GM18951 (cell line): ENCODE measurements around the gene LINC01488.

Source experiments
- POLR2A ChIP-seq: IDR thresholded peaks from 4 replicates; pipeline ENCODE4 v1.6.1; 2011; ENCODE audit warnings: mild to moderate bottlenecking; ENCODE audit not compliant: insufficient read length, insufficient read depth; ENCODE audit errors: extremely low read depth
- in situ Hi-C: fragments of 300-500 bp; cut with MboI; formaldehyde crosslinking; loops from one replicate; pipeline ENCODE4 v1.12.0; 2022; ENCODE audit warnings: low sequenced_read_pairs, mixed read lengths, inconsistent platforms; ENCODE audit not compliant: unreplicated experiment

LINC01488 gene

GRCh38 chr11:69481393-69481844 is at the start of gene LINC01488:
TSS of gene LINC01488 (plus strand) at chr11:69481663.
- in situ Hi-C loops: no loop called here
- no peak for TF ChIP-seq POLR2A

GRCh38 chr11:69431893-69432738 is 49.3 kb upstream of the LINC01488 start:
- TF ChIP-seq POLR2A: no peak
- in situ Hi-C loops: no loop called here

GRCh38 chr11:69433741-69434140 is 47.7 kb upstream of the LINC01488 start:
- in situ Hi-C loops: no loop called here
- TF ChIP-seq POLR2A: no peak

- TF ChIP-seq POLR2A: no peak
- in situ Hi-C loops: no loop called here
Measured at GRCh38 chr11:69434471-69434931, 47.0 kb upstream of the LINC01488 start.

- TF ChIP-seq POLR2A: no peak
- in situ Hi-C loops: no loop called here
Measured at GRCh38 chr11:69435161-69435986, 46.1 kb upstream of the LINC01488 start.

- in situ Hi-C loops: no loop called here
- TF ChIP-seq POLR2A: no peak
Measured at GRCh38 chr11:69436041-69436982, 45.2 kb upstream of the LINC01488 start.

- no peak for TF ChIP-seq POLR2A
- in situ Hi-C loops: no loop called here
Measured at GRCh38 chr11:69437001-69437875, 44.2 kb upstream of the LINC01488 start.

- in situ Hi-C loops: no loop called here
- no peak for TF ChIP-seq POLR2A
Measured at GRCh38 chr11:69437876-69438205, 43.6 kb upstream of the LINC01488 start.

- in situ Hi-C loops: no loop called here
- TF ChIP-seq POLR2A: no peak
Measured at GRCh38 chr11:69438286-69438920, 43.1 kb upstream of the LINC01488 start.

GRCh38 chr11:69439127-69439526 is 42.3 kb upstream of the LINC01488 start:
- in situ Hi-C loops: no loop called here
- no peak for TF ChIP-seq POLR2A

GRCh38 chr11:69439651-69440464 is 41.6 kb upstream of the LINC01488 start:
- in situ Hi-C loops: no loop called here
- no peak for TF ChIP-seq POLR2A
